Adrenal gland (tissue), 12 donors: ENCODE data around the gene CHST14. TPM values are rescaled to one million over a fixed set of nuclear protein-coding genes. Genes with fewer than 3 reads are reported as not detected.
A peak's percentile ranks its signal among the peaks of the same experiment; 100 is the strongest.

Experiments
- DNase-seq, 7 donors: peaks; one replicate each; pipeline ENCODE4 v3.0.0-alpha.2; 2019 to 2020
- H3K27ac ChIP-seq, 5 donors: fragments of 200-600 bp; sonication (generic) in 4 of 5; 1 replicate in 3 of 5; 2 replicates in 2 of 5; pipeline versions ENCODE4 v1.5.1 to v1.8.0; 2016 to 2020; ENCODE audit warnings: mild to moderate bottlenecking in 1 of 5
- H3K27me3 ChIP-seq: fragments of 200-600 bp; 2 replicates; pipeline ENCODE4 v1.8.0; 2021
- H3K36me3 ChIP-seq, 2 donors: fragments of 200-600 bp; replicated peaks in 1 of 2; 1 replicate in 1 of 2; 2 replicates in 1 of 2; pipeline versions ENCODE4 v1.5.1 to v1.8.0; 2018 to 2022
- H3K4me1 ChIP-seq, 2 donors: fragments of 200-600 bp; replicated peaks in 1 of 2; 1 replicate in 1 of 2; 2 replicates in 1 of 2; pipeline versions ENCODE4 v1.5.1 to v1.8.0; 2018 to 2021
- H3K4me3 ChIP-seq, 4 donors: fragments of 200-600 bp; sonication (generic) in 3 of 4; one replicate each; pipeline ENCODE4 v1.5.1; 2016 to 2018
- H3K9me3 ChIP-seq, 3 donors: fragments of 200-600 bp; sonication (generic) in 1 of 3; replicated peaks in 1 of 3; 1 replicate in 2 of 3; 2 replicates in 1 of 3; pipeline versions ENCODE4 v1.5.1 to v1.8.0; 2016 to 2021
- CTCF ChIP-seq, 6 experiments: fragments of 450-650 bp in 4 of 6; fragments of 200-600 bp in 2 of 6; sonication (generic) in 1 of 6; IDR thresholded peaks; 1 replicate in 5 of 6; 2 replicates in 1 of 6; pipeline versions ENCODE4 v1.5.1 to v1.8.0; 2016 to 2021; ENCODE audit warnings: antibody characterized with exemption in 6 of 6, mild to moderate bottlenecking in 2 of 6, moderate library complexity in 1 of 6
- POLR2A ChIP-seq, 2 donors: fragments of 450-650 bp; IDR thresholded peaks; one replicate each; pipeline ENCODE4 v1.6.1; 2017; ENCODE audit warnings: antibody characterized with exemption in 2 of 2, mild to moderate bottlenecking in 2 of 2, moderate library complexity in 1 of 2
- WGBS, 4 donors: extraction: QIAGEN DNeasy Blood & Tissue Kit in 2 of 4; methylation state at CpG; one replicate each; pipeline versions ENCODE4 v1.1.5 to v1.1.7; 2013 to 2017; 5-methylcytosine and 5-hydroxymethylcytosine counted together
- intact Hi-C, 2 donors: fragments of 100-400 bp; cut with DNase I; formaldehyde crosslinking; loops; one replicate each; pipeline versions ENCODE4 v1.14.1 to v1.15.0; 2022 to 2023
- polyA plus RNA-seq, 3 donors: library from polyadenylated mRNA; stranded (reverse); fragments of 200-250 nt in 2 of 3; fragments of 350-450 nt in 1 of 3; fragmentation: Illumina TruSeq in 1 of 3; extraction: RNeasy Lipid Tissue Mini Kit (QIAGEN cat#74804) in 1 of 3; gene quantifications; one replicate each; pipeline ENCODE4 v1.2.3, GENCODE V29; 2013 to 2014
- total RNA-seq, 9 donors: library from RNA; depleted of rRNA in 4 of 9; stranded (reverse); fragments of >200 nt in 4 of 9; fragments of 120-200 nt in 1 of 9; fragmentation: NEBNext Ultra II Directional in 1 of 9; extraction: Animal tissue kit (Norgen Biotek cat#: 25700) in 1 of 9; gene quantifications; one replicate each; pipeline versions ENCODE4 v1.1.0 to v1.2.4, GENCODE V29; 2013 to 2023
- donor health status: healthy with polysubstance abuse.
- donor health status: Bipolar disorder and iron deficiency.
- donor health status: DM: yes; HTN: yes; CAD: no.
- donor health status: DM: no; HTN: no; CAD: no.
- donor health status: DM: no; HTN: no; CAD: no.
- donor health status: DM: yes; HTN: yes; CAD: no.

Gene CHST14
- total and polyA plus RNA-seq, 12 donors: 5.0 to 20.6 (median 10.0) TPM

DNA sequence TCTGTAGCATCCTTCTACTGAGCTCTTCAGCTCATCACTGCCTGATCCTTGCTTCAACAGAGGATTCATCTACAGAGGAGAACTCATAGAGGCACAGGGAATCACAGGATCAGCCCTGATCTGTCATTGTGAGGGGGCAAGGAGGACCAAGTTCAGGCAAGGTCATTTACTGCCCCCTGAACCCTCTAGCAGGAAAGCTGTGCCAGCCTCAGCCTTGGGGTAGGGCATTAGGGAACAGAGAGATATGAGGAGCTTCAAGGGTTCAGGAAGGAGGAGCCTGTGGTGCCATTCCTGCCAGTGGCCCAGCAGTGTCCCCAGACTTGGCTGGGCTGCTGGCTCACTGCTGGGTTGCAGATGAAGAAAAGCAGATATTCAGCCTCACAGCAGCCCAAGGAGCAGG is 8.2 kb downstream of the CHST14 start:
- no peak overlapping the region for H3K27ac ChIP-seq
- intact Hi-C loops: no loop called here
- TF ChIP-seq CTCF (IDR thresholded peaks at IDR 0.05) (no peak), POLR2A (IDR thresholded peaks at IDR 0.05) (no peak)

GRCh38 chr15:40481341-40482074 is 10.7 kb downstream of the CHST14 start:
- H3K4me3 ChIP-seq: no peak overlapping the region
- H3K27me3 ChIP-seq: no peaks in the 10 kb centered on the region
- TF ChIP-seq POLR2A (IDR thresholded peaks at IDR 0.05) (no peak), CTCF (IDR thresholded peaks at IDR 0.05) (no peak)
- no peaks in the 10 kb centered on the region for H3K36me3 ChIP-seq
- DNase-seq: no peak
- no peaks in the 10 kb centered on the region for H3K9me3 ChIP-seq
- WGBS, 4 donors: 67 to 80% (median 74%) methylated on average over 1 of the region's 1 CpG
- no peak overlapping the region for H3K27ac ChIP-seq
- intact Hi-C loops: no loop called here
- H3K4me1 ChIP-seq: no peaks in the 10 kb centered on the region

More for the DNA sequence above, 8.2 kb downstream of the CHST14 start:
- H3K36me3 ChIP-seq: no peaks in the 10 kb centered on the region
- no peaks in the 10 kb centered on the region for H3K27me3 ChIP-seq
- H3K4me3 ChIP-seq: no peak overlapping the region
- DNase-seq: no peak
- no peaks in the 10 kb centered on the region for H3K4me1 ChIP-seq
- H3K9me3 ChIP-seq: no peaks in the 10 kb centered on the region

DNA sequence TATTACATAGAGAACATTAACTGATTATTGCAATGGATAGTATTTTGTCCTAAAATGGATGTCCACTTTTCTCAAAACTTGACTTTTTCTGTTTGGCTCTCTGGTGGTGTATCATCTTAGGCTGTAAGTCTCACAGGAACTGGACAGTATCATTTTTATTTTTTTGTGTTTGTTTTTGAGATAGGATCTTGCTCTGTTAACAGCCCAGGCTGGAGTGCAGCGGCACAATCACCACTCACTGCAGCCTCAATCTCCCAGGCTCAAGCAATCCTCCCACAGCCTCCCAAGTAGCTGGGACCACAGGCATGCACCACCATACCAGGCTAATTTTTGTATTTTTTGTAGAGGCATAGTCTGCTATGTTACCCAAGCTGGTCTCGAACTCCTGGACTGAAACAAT is 13.1 kb downstream of the CHST14 start:
- Histone ChIP-seq H3K4me1 (no peaks in the 10 kb centered on the region), H3K4me3 (no peak overlapping the region), H3K9me3 (no peaks in the 10 kb centered on the region), H3K36me3 (no peaks in the 10 kb centered on the region), H3K27ac (no peak overlapping the region), H3K27me3 (no peaks in the 10 kb centered on the region)
- TF ChIP-seq POLR2A (IDR thresholded peaks at IDR 0.05) (no peak), CTCF (IDR thresholded peaks at IDR 0.05) (no peak)
- 81 to 88% (median 86%) methylated on average over 2 of the region's 2 CpGs for WGBS, 4 donors
- intact Hi-C loops: no loop called here
- peak in 1 of 7 donors; percentile 23 for DNase-seq

- peak in 1 of 7 donors; percentile 27 for DNase-seq
- H3K9me3 ChIP-seq: no peaks in the 10 kb centered on the region
- H3K27ac ChIP-seq: no peak overlapping the region
- intact Hi-C loops: no loop called here
- no peak overlapping the region for H3K4me3 ChIP-seq
- no peaks in the 10 kb centered on the region for H3K4me1 ChIP-seq
- no peaks in the 10 kb centered on the region for H3K36me3 ChIP-seq
- H3K27me3 ChIP-seq: no peaks in the 10 kb centered on the region
- TF ChIP-seq POLR2A (IDR thresholded peaks at IDR 0.05): no peak
- TF ChIP-seq CTCF (IDR thresholded peaks at IDR 0.05): no peak
- 80 to 89% (median 86%) methylated on average over 34 to 36 of the region's 36 CpGs for WGBS, 4 donors
Measured at GRCh38 chr15:40486066-40486770, 15.4 kb downstream of the CHST14 start.
